ENCODE measurements around the gene DHRS13. TPM values are rescaled to one million over a fixed set of nuclear protein-coding genes. Genes with fewer than 3 reads are reported as not detected.

Gene DHRS13
- total RNA-seq, 1 donor from 2014 or later = 16.5 TPM

- peak overlapping the region; percentile 29 to 99 for H3K27ac ChIP-seq
- no peak for DNase-seq (ENCODE audit: low spot score in 2 of 2)
- no peak overlapping the region for H3K4me3 ChIP-seq
- H3K36me3 ChIP-seq = no peaks in the 10 kb centered on the region
- no peaks in the 10 kb centered on the region for H3K27me3 ChIP-seq
- peaks cover 9 to 43% of the 10 kb centered on the region in 2 donors for H3K4me1 ChIP-seq
- no peaks in the 10 kb centered on the region for H3K9me3 ChIP-seq
- intact Hi-C loops (cut with DNase I) = no loop called here
- TF ChIP-seq, protein P1, sequence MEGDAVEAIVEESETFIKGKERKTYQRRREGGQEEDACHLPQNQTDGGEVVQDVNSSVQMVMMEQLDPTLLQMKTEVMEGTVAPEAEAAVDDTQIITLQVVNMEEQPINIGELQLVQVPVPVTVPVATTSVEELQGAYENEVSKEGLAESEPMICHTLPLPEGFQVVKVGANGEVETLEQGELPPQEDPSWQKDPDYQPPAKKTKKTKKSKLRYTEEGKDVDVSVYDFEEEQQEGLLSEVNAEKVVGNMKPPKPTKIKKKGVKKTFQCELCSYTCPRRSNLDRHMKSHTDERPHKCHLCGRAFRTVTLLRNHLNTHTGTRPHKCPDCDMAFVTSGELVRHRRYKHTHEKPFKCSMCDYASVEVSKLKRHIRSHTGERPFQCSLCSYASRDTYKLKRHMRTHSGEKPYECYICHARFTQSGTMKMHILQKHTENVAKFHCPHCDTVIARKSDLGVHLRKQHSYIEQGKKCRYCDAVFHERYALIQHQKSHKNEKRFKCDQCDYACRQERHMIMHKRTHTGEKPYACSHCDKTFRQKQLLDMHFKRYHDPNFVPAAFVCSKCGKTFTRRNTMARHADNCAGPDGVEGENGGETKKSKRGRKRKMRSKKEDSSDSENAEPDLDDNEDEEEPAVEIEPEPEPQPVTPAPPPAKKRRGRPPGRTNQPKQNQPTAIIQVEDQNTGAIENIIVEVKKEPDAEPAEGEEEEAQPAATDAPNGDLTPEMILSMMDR (IDR thresholded peaks at IDR 0.05) = no peak
These were observed 43.4 kb upstream of the DHRS13 start for GRCh38 chr17:28946239-28946638.

DNA sequence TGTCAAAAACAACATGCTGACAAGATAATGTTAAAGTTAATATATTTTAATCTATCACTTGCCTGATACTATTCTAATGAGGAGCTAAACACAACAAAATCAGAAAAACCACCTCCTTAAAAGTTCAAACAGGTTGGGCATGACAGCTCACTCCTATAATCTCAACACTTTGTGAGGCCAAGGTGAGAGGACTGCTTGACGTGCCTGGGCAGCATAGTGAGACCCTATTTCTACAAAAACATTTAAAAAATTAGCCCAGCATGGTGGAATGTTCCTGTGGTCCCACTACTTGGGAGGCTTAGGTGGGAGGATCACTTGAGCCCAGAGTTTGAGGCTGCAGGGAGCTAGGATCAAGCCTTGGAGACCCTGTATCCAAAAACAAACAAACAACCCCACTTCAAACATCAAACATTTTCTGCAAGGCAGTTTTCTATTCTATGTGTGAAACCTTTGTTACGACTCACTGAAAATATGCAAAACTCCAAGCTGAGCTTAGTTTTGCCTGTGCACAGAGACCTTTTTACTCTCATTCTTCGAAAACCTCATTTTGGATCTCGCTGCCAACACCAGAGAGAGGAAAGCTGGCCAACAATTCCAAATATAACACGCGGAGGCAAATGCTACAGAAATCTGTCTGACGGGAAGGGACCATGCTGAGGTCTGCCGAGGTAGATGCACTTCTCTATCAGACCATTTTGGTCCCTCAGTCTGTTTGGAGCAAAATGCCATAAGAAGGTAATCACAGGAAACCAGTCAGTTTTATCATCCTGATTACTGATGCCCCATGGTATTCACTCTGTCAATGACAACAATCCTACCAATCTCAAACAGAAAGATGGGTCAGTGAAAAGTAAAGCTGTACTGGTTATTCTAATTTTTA is 42.2 kb upstream of the DHRS13 start:
- no peaks in the 10 kb centered on the region for H3K27me3 ChIP-seq
- TF ChIP-seq, protein P1 (IDR thresholded peaks at IDR 0.05) = no peak
- peak overlapping the region; percentile 29 to 99 for H3K27ac ChIP-seq
- no peaks in the 10 kb centered on the region for H3K36me3 ChIP-seq
- no peak overlapping the region for H3K4me3 ChIP-seq
- no peak for DNase-seq (ENCODE audit: low spot score in 2 of 2)
- H3K4me1 ChIP-seq = peaks cover 9 to 51% of the 10 kb centered on the region in 2 donors
- H3K9me3 ChIP-seq = no peaks in the 10 kb centered on the region
- intact Hi-C loops (cut with DNase I) = no loop called here

- Histone ChIP-seq H3K27me3 (no peaks in the 10 kb centered on the region), H3K9me3 (no peaks in the 10 kb centered on the region), H3K4me1 (peaks cover 9 to 51% of the 10 kb centered on the region in 2 donors), H3K36me3 (no peaks in the 10 kb centered on the region), H3K4me3 (no peak overlapping the region), H3K27ac (no peak overlapping the region)
- intact Hi-C loops (cut with DNase I) = no loop called here
- DNase-seq (ENCODE audit: low spot score in 2 of 2) = no peak
- TF ChIP-seq, protein P1 (IDR thresholded peaks at IDR 0.05) = no peak
These were observed 41.5 kb upstream of the DHRS13 start for GRCh38 chr17:28944343-28944742.

GRCh38 chr17:28942925-28943324 is 40.0 kb upstream of the DHRS13 start:
- TF ChIP-seq, protein P1 (IDR thresholded peaks at IDR 0.05) = no peak
- Histone ChIP-seq H3K27me3 (no peaks in the 10 kb centered on the region), H3K4me3 (no peak overlapping the region), H3K9me3 (no peaks in the 10 kb centered on the region), H3K36me3 (no peaks in the 10 kb centered on the region), H3K27ac (no peak overlapping the region), H3K4me1 (peaks cover 13 to 56% of the 10 kb centered on the region in 2 donors)
- intact Hi-C loops (cut with DNase I) = no loop called here
- no peak for DNase-seq (ENCODE audit: low spot score in 2 of 2)

GRCh38 chr17:28941251-28941650 is 38.4 kb upstream of the DHRS13 start:
- Histone ChIP-seq H3K27me3 (no peaks in the 10 kb centered on the region), H3K9me3 (no peaks in the 10 kb centered on the region), H3K4me1 (peaks cover 13 to 53% of the 10 kb centered on the region in 2 donors), H3K27ac (no peak overlapping the region), H3K36me3 (no peaks in the 10 kb centered on the region), H3K4me3 (no peak overlapping the region)
- DNase-seq (ENCODE audit: low spot score in 2 of 2) = no peak
- intact Hi-C loops (cut with DNase I) = no loop called here
- TF ChIP-seq, protein P1 (IDR thresholded peaks at IDR 0.05) = no peak
